ENCODE results near the gene RNF207.

GRCh38 chr1:6205849-6206519 lies at the start of gene RNF207:
- TF ChIP-seq EP300 (IDR thresholded peaks at IDR 0.05; ENCODE audit: borderline replicate concordance in 1 of 2, low read depth in 2 of 2, low read length in 2 of 2) (no peak), SIN3A (conservative IDR thresholded peaks at IDR 0.05 in 1 of 2, IDR thresholded peaks at IDR 0.05 in 1 of 2; ENCODE audit: low read depth in 1 of 2, low read length in 2 of 2) (peak in 1 of 2 experiments; percentile 4; a peak in 1 of 4 replicates), POLR2A (IDR thresholded peaks at IDR 0.05; ENCODE audit: control extremely low read depth in 1 of 2, low read depth in 2 of 2, low read length in 2 of 2) (0 out of 3 replicates have a peak, but pooled peaks of 1 of the 2 experiments have one; percentile 36), POU5F1 (IDR thresholded peaks at IDR 0.05; ENCODE audit: low read depth, low read length) (no peak)
